Uterus (tissue), 4 donors: ENCODE measurements around the gene ZNF146. TPM values are rescaled to one million over a fixed set of nuclear protein-coding genes. Genes with fewer than 3 reads are reported as not detected.

Source experiments
- DNase-seq, 2 donors: peaks; one replicate each; pipeline ENCODE4 v3.0.0-alpha.2; 2019 to 2020
- H3K27ac ChIP-seq, 2 donors: fragments of 200-600 bp; sonication (generic); 1 replicate in 1 of 2; 2 replicates in 1 of 2; pipeline ENCODE4 v1.5.1; 2016 to 2018
- H3K27me3 ChIP-seq, 2 donors: fragments of 200-600 bp; sonication (generic); one replicate each; pipeline ENCODE4 v1.5.1; 2018 to 2019; ENCODE audit warnings: control low read depth in 1 of 2
- H3K36me3 ChIP-seq, 2 donors: fragments of 200-600 bp; sonication (generic); one replicate each; pipeline ENCODE4 v1.5.1; 2019; ENCODE audit warnings: control low read depth in 1 of 2
- H3K4me1 ChIP-seq, 2 donors: fragments of 200-600 bp; sonication (generic); one replicate each; pipeline ENCODE4 v1.5.1; 2018 to 2019; ENCODE audit warnings: control low read depth in 1 of 2
- H3K4me3 ChIP-seq, 2 donors: fragments of 200-600 bp; sonication (generic); 1 replicate in 1 of 2; 2 replicates in 1 of 2; pipeline ENCODE4 v1.5.1; 2018 to 2019; ENCODE audit warnings: mild to moderate bottlenecking in 1 of 2
- H3K9me3 ChIP-seq, 2 donors: fragments of 200-600 bp; sonication (generic); one replicate each; pipeline ENCODE4 v1.5.1; 2019; ENCODE audit warnings: control low read depth in 1 of 2
- CTCF ChIP-seq, 4 experiments: fragments of 200-600 bp in 2 of 4; fragments of 450-650 bp in 2 of 4; sonication (generic) in 2 of 4; IDR thresholded peaks; one replicate each; pipeline ENCODE4 v1.5.1; 2016 to 2019; ENCODE audit warnings: antibody characterized with exemption in 4 of 4, mild to moderate bottlenecking in 2 of 4, moderate library complexity in 1 of 4
- POLR2A ChIP-seq, 2 donors: fragments of 450-650 bp; IDR thresholded peaks; one replicate each; pipeline ENCODE4 v1.6.1; 2016; ENCODE audit warnings: antibody characterized with exemption in 2 of 2, mild to moderate bottlenecking in 1 of 2, moderate library complexity in 1 of 2
- intact Hi-C: fragments of 100-400 bp; cut with DNase I; formaldehyde crosslinking; loops from one replicate; pipeline ENCODE4 v1.15.1; 2023; ENCODE audit warnings: low total_unique reads
- total RNA-seq, 4 donors: library from RNA; depleted of rRNA in 3 of 4; stranded (reverse); fragments of >200 nt in 3 of 4; gene quantifications; one replicate each; pipeline versions ENCODE4 v1.1.0 to v1.2.4, GENCODE V29; 2014 to 2023
- donor health status: DM: yes; HTN: yes; CAD: no.

The ZNF146 gene
- total RNA-seq, 4 donors from 2014 or later, result 54.7 to 238 (median 84.2) TPM

GRCh38 chr19:36258028-36258875 is 43.3 kb downstream of the ZNF146 start:
- no peak for DNase-seq
- no peaks in the 10 kb centered on the region for H3K4me1 ChIP-seq
- H3K9me3 ChIP-seq, result no peaks in the 10 kb centered on the region
- peak overlapping the region in 1 of 2 donors; percentile 20 for H3K4me3 ChIP-seq
- intact Hi-C loops, result no loop called here
- no peak overlapping the region for H3K27ac ChIP-seq
- TF ChIP-seq CTCF (IDR thresholded peaks at IDR 0.05) (no peak), POLR2A (IDR thresholded peaks at IDR 0.05) (no peak)
- no peaks in the 10 kb centered on the region for H3K27me3 ChIP-seq
- no peaks in the 10 kb centered on the region for H3K36me3 ChIP-seq

- Histone ChIP-seq H3K4me3 (no peak overlapping the region), H3K4me1 (no peaks in the 10 kb centered on the region), H3K36me3 (no peaks in the 10 kb centered on the region), H3K27me3 (no peaks in the 10 kb centered on the region), H3K27ac (no peak overlapping the region), H3K9me3 (no peaks in the 10 kb centered on the region)
- DNase-seq, result no peak
- TF ChIP-seq CTCF (IDR thresholded peaks at IDR 0.05) (no peak), POLR2A (IDR thresholded peaks at IDR 0.05) (no peak)
- intact Hi-C loops, result no loop called here
These were observed 44.3 kb downstream of the ZNF146 start for GRCh38 chr19:36259211-36259610.

- Histone ChIP-seq H3K4me3 (no peak overlapping the region), H3K36me3 (no peaks in the 10 kb centered on the region), H3K27ac (no peak overlapping the region), H3K4me1 (no peaks in the 10 kb centered on the region), H3K27me3 (no peaks in the 10 kb centered on the region), H3K9me3 (peaks cover 0 to 6% of the 10 kb centered on the region in 2 donors)
- no peak for DNase-seq
- intact Hi-C loops, result no loop called here
- TF ChIP-seq CTCF (IDR thresholded peaks at IDR 0.05), result no peak
- TF ChIP-seq POLR2A (IDR thresholded peaks at IDR 0.05), result no peak
These were observed 50.2 kb downstream of the ZNF146 start for GRCh38 chr19:36265064-36265463.

GRCh38 chr19:36265856-36266374 is 51.0 kb downstream of the ZNF146 start:
- DNase-seq, result no peak
- no peak overlapping the region for H3K4me3 ChIP-seq
- peaks cover 0 to 6% of the 10 kb centered on the region in 2 donors for H3K9me3 ChIP-seq
- no peaks in the 10 kb centered on the region for H3K4me1 ChIP-seq
- H3K27ac ChIP-seq, result no peak overlapping the region
- intact Hi-C loops, result no loop called here
- H3K27me3 ChIP-seq, result no peaks in the 10 kb centered on the region
- TF ChIP-seq POLR2A (IDR thresholded peaks at IDR 0.05) (no peak), CTCF (IDR thresholded peaks at IDR 0.05) (no peak)
- no peaks in the 10 kb centered on the region for H3K36me3 ChIP-seq

GRCh38 chr19:36266375-36266961 is 51.6 kb downstream of the ZNF146 start:
- peak in 1 of 2 donors; percentile 22 for DNase-seq
- intact Hi-C loops, result no loop called here
- Histone ChIP-seq H3K36me3 (no peaks in the 10 kb centered on the region), H3K27ac (no peak overlapping the region), H3K9me3 (peaks cover 0 to 6% of the 10 kb centered on the region in 2 donors), H3K27me3 (no peaks in the 10 kb centered on the region), H3K4me3 (no peak overlapping the region), H3K4me1 (no peaks in the 10 kb centered on the region)
- TF ChIP-seq CTCF (IDR thresholded peaks at IDR 0.05) (no peak), POLR2A (IDR thresholded peaks at IDR 0.05) (no peak)
